ENCODE measurements around the gene PRKG1.
"Not testable (repeated sequence)": the region's sequence is repeated elsewhere in the genome, so short reads cannot be mapped to it uniquely, and the experiment has no call there.

The PRKG1 gene

GRCh38 chr10:51178634-51179033 lies 104.3 kb downstream of the PRKG1 start:
- no peak for DNase-seq

- DNase-seq: no peak
These were observed 105.9 kb downstream of the PRKG1 start for GRCh38 chr10:51180141-51180540.

GRCh38 chr10:51183783-51184182 lies 109.5 kb downstream of the PRKG1 start:
- no peak for DNase-seq

GRCh38 chr10:51186361-51186760 lies 112.1 kb downstream of the PRKG1 start:
- no peak for DNase-seq

GRCh38 chr10:51188008-51188407 lies 113.7 kb downstream of the PRKG1 start:
- DNase-seq: no peak

GRCh38 chr10:51188866-51189265 lies 114.6 kb downstream of the PRKG1 start:
- no peak for DNase-seq

- no peak for DNase-seq
These were observed 122.4 kb downstream of the PRKG1 start for GRCh38 chr10:51196508-51197175.

GRCh38 chr10:51198170-51198569 lies 123.9 kb downstream of the PRKG1 start:
- no peak for DNase-seq

- DNase-seq: no peak
These were observed 127.7 kb downstream of the PRKG1 start for GRCh38 chr10:51201947-51202346.

GRCh38 chr10:51203359-51203758 lies 129.1 kb downstream of the PRKG1 start:
- DNase-seq: no peak

GRCh38 chr10:51204066-51204465 lies 129.8 kb downstream of the PRKG1 start:
- no peak for DNase-seq

GRCh38 chr10:51204701-51205100 lies 130.4 kb downstream of the PRKG1 start:
- DNase-seq: no peak

- no peak for DNase-seq
These were observed 132.2 kb downstream of the PRKG1 start for GRCh38 chr10:51206500-51206899.

GRCh38 chr10:51212937-51213336 lies 138.7 kb downstream of the PRKG1 start:
- not testable (repeated sequence) for DNase-seq

- no peak for DNase-seq
These were observed 140.2 kb downstream of the PRKG1 start for GRCh38 chr10:51214207-51215196.

GRCh38 chr10:51215951-51216834 lies 141.9 kb downstream of the PRKG1 start:
- no peak for DNase-seq

GRCh38 chr10:51217505-51217904 lies 143.2 kb downstream of the PRKG1 start:
- no peak for DNase-seq

- no peak for DNase-seq
These were observed 150.4 kb downstream of the PRKG1 start for GRCh38 chr10:51224671-51225161.

GRCh38 chr10:51227897-51228713 lies 153.8 kb downstream of the PRKG1 start:
- no peak for DNase-seq

- no peak for DNase-seq
These were observed 154.4 kb downstream of the PRKG1 start for GRCh38 chr10:51228714-51229100.

- no peak for DNase-seq
These were observed 156.7 kb downstream of the PRKG1 start for GRCh38 chr10:51230887-51231585.

Measured in hematopoietic multipotent progenitor cell treated with erythropoietin and hydrocortisone succinate and interleukin-3 and kit ligand, for 4 days (in vitro differentiated cells).